Testis (tissue), 2 donors: ENCODE results near the gene ZFAND2B.

ENCODE experiments used
- POLR2A ChIP-seq: fragments of 450-650 bp; IDR thresholded peaks from one replicate; pipeline ENCODE4 v1.6.1; 2017; ENCODE audit warnings: antibody characterized with exemption, mild to moderate bottlenecking, moderate library complexity
- TF ChIP-seq, protein P1 (sequence below), 3 experiments: fragments of 450-650 bp in 2 of 3; fragments of 200-600 bp in 1 of 3; sonication (generic) in 1 of 3; IDR thresholded peaks; one replicate each; pipeline ENCODE4 v1.5.1; 2016 to 2019; ENCODE audit warnings: antibody characterized with exemption in 3 of 3, mild to moderate bottlenecking in 2 of 3, moderate library complexity in 1 of 3

- TF ChIP-seq, protein P1, sequence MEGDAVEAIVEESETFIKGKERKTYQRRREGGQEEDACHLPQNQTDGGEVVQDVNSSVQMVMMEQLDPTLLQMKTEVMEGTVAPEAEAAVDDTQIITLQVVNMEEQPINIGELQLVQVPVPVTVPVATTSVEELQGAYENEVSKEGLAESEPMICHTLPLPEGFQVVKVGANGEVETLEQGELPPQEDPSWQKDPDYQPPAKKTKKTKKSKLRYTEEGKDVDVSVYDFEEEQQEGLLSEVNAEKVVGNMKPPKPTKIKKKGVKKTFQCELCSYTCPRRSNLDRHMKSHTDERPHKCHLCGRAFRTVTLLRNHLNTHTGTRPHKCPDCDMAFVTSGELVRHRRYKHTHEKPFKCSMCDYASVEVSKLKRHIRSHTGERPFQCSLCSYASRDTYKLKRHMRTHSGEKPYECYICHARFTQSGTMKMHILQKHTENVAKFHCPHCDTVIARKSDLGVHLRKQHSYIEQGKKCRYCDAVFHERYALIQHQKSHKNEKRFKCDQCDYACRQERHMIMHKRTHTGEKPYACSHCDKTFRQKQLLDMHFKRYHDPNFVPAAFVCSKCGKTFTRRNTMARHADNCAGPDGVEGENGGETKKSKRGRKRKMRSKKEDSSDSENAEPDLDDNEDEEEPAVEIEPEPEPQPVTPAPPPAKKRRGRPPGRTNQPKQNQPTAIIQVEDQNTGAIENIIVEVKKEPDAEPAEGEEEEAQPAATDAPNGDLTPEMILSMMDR (IDR thresholded peaks at IDR 0.05), result no peak
- no peak for TF ChIP-seq POLR2A
Measured at GRCh38 chr2:219220652-219221402, 14.2 kb downstream of the ZFAND2B start.
